HUES64 (cell line): ENCODE measurements around the gene BAX. TPM values are rescaled to one million over a fixed set of nuclear protein-coding genes. Genes with fewer than 3 reads are reported as not detected.
A peak's percentile ranks its signal among the peaks of the same experiment; 100 is the strongest.
"Not testable (repeated sequence)": the region's sequence is repeated elsewhere in the genome, so short reads cannot be mapped to it uniquely, and the experiment has no call there.

Experiments
- H3K27ac ChIP-seq: 2 replicates; pipeline ENCODE4 v1.7.0; 2013; ENCODE audit warnings: low read depth, low read length, inconsistent platforms
- H3K27me3 ChIP-seq: 2 replicates; pipeline ENCODE4 v1.6.1; 2013; ENCODE audit warnings: mild to moderate bottlenecking, low read length; ENCODE audit not compliant: insufficient read depth
- H3K36me3 ChIP-seq: 2 replicates; pipeline ENCODE4 v1.6.1; 2013; ENCODE audit warnings: mild to moderate bottlenecking, low read length; ENCODE audit not compliant: insufficient read depth
- H3K4me1 ChIP-seq: 2 replicates; pipeline ENCODE4 v1.6.1; 2013; ENCODE audit warnings: mild to moderate bottlenecking, low read length, moderate library complexity; ENCODE audit not compliant: insufficient read depth
- H3K4me3 ChIP-seq: 2 replicates; pipeline ENCODE4 v1.5.1; 2013; ENCODE audit warnings: mild to moderate bottlenecking, low read length, moderate library complexity
- H3K9ac ChIP-seq: 2 replicates; pipeline ENCODE4 v1.6.1; 2013; ENCODE audit warnings: mild to moderate bottlenecking, low read depth, low read length
- H3K9me3 ChIP-seq: 2 replicates; pipeline ENCODE4 v1.6.1; 2013; ENCODE audit warnings: low read depth, low read length; ENCODE audit not compliant: insufficient read depth
- WGBS: fragments of 150-250, 120-280 bp; methylation state at CpG from one replicate; pipeline ENCODE4 v1.1.7; 2013; ENCODE audit warnings: missing lambda C conversion rate; 5-methylcytosine and 5-hydroxymethylcytosine counted together
- polyA plus RNA-seq, 2 experiments: library from polyadenylated mRNA; stranded (reverse); fragments of 50-300 nt; gene quantifications; one replicate each; pipeline ENCODE4 v1.2.3, GENCODE V29; 2013

Gene BAX
- polyA plus RNA-seq (2013, experiment 1 of 2), result 186 TPM
- 182 TPM for polyA plus RNA-seq (2013, experiment 2 of 2)

DNA sequence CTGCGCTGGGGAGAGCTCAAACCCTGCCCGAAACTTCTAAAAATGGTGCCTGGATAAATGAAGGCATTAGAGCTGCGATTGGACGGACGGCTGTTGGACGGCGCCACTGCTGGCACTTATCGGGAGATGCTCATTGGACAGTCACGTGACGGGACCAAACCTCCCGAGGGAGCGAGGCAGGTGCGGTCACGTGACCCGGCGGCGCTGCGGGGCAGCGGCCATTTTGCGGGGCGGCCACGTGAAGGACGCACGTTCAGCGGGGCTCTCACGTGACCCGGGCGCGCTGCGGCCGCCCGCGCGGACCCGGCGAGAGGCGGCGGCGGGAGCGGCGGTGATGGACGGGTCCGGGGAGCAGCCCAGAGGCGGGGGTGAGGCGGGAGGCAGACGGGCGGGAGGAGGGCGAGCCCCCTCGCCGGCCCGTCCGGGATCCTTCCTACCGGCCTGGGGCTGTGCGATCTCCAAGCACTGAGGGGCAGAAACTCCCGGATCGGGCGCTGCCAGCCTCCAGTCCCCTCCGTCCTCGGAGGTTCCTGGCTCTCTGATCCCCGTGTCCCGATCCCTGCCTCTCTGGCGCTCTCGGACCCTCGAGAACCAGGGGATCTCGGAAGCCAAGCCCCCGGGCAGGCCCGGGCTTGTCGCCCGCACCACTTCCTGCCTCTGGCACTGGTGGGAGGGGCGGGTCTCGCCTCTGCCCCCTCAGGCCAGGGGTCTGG lies at the start of gene BAX:
Gene BAX (plus strand): TSS at position 281 of the 713 bp plus-strand sequence. CDS start 54 bp downstream, at position 335.
- WGBS, result under 1% methylated on average over 71 of the region's 71 CpGs
- peak within 1 kb of the TSS; percentile 94 for H3K27ac ChIP-seq

GRCh38 chr19:48905664-48906063 lies 49.0 kb upstream of the BAX start:
- Histone ChIP-seq H3K9me3 (no peaks in the 10 kb centered on the region), H3K36me3 (peaks cover 54% of the 10 kb centered on the region), H3K9ac (no peak overlapping the region), H3K4me3 (no peak overlapping the region), H3K4me1 (0 out of 2 replicates have a peak, but pooled peaks cover 4% of the 10 kb centered on the region), H3K27ac (no peak overlapping the region), H3K27me3 (no peaks in the 10 kb centered on the region)
- WGBS, result 92% methylated on average over 14 of the region's 14 CpGs

More for the DNA sequence above, at the start of gene BAX:
- H3K9me3 ChIP-seq, result no peaks in the 10 kb centered on the region
- peaks cover 29% of the 10 kb centered on the region for H3K36me3 ChIP-seq
- no peaks in the 10 kb centered on the region for H3K27me3 ChIP-seq
- no peaks in the 10 kb centered on the region; the same call in 1 of the 2 replicates for H3K4me1 ChIP-seq
- peak within 1 kb of the TSS; percentile 99 for H3K4me3 ChIP-seq
- peak within 1 kb of the TSS; percentile 99 for H3K9ac ChIP-seq

DNA sequence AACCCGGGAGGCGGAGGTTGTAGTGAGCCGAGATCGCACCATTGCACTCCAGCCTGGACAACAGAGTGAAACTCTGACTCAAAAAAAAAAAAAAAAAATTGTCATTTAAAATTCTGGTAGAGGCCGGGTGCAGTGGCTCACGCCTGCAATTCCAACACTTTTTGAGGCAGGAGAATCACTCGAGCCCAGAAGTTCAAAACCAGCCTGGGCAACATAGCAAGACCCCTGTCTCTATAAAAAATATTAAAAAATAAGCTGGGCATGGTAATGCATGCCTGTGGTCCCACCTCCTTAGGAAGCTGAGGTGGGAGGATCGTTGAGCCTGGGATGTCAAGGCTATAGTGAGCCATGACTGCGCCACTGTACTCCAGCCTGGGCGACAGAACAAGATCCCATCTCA lies 48.4 kb upstream of the BAX start:
- no peaks in the 10 kb centered on the region for H3K4me1 ChIP-seq
- H3K36me3 ChIP-seq, result peaks cover 60% of the 10 kb centered on the region
- no peak overlapping the region for H3K27ac ChIP-seq
- H3K9ac ChIP-seq, result no peak overlapping the region
- H3K9me3 ChIP-seq, result no peaks in the 10 kb centered on the region
- H3K4me3 ChIP-seq, result no peak overlapping the region
- WGBS, result 92% methylated on average over 10 of the region's 10 CpGs
- no peaks in the 10 kb centered on the region for H3K27me3 ChIP-seq

DNA sequence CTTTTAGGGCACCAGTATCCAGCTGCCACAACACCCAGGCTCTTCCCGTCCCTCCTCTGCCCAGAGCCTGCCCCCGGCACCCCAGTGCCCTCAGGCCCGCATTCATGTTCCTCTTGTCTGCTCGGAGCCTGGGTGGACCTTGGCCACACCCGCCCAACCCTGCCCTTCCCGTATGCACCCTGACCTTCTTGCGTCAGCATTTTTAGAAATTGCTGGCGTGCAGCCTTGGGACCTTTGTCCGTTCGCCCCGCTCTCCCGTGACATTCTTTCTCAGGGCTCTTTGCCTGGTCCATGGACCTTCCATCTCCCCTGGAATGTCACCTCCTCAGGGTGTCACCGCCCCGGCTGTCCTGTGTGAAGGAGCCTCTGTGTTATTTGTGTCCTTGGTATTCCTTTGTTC lies 47.0 kb upstream of the BAX start:
- Histone ChIP-seq H3K9me3 (no peaks in the 10 kb centered on the region), H3K27me3 (no peaks in the 10 kb centered on the region), H3K27ac (no peak overlapping the region), H3K36me3 (peaks cover 65% of the 10 kb centered on the region), H3K4me3 (no peak overlapping the region), H3K9ac (no peak overlapping the region), H3K4me1 (no peaks in the 10 kb centered on the region)
- WGBS, result 95% methylated on average over 14 of the region's 14 CpGs

- not testable (repeated sequence) for H3K4me1 ChIP-seq, H3K9me3 ChIP-seq, H3K9ac ChIP-seq, H3K4me3 ChIP-seq, H3K27me3 ChIP-seq, H3K27ac ChIP-seq
- WGBS, result 97% methylated on average over 11 of the region's 11 CpGs
- H3K36me3 ChIP-seq, result peaks cover 76% of the 10 kb centered on the region
Measured at GRCh38 chr19:48909424-48910077, 45.1 kb upstream of the BAX start.

DNA sequence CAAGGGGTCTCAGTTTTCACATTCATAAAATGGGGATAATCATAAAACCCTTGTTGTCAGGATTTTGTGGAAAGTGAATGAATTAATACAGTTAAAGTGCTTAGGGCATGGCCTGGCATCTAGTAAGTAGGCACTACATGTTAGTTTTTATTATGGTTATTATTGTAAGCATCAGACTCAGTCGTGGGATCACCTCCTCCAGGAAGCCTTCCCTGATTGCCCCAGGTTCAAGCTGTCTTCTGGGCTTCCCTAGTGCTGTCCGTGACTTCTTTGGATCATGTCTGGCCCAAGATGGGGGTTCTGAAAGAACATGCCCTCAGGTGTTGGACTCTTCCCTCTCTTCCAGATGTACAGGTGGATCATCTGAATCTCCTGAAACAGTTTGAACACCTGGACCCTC lies 43.9 kb upstream of the BAX start:
- no peaks in the 10 kb centered on the region for H3K9me3 ChIP-seq
- WGBS, result 94% methylated on average over 2 of the region's 2 CpGs
- no peak overlapping the region for H3K4me3 ChIP-seq
- H3K9ac ChIP-seq, result no peak overlapping the region
- no peaks in the 10 kb centered on the region for H3K27me3 ChIP-seq
- peaks cover 75% of the 10 kb centered on the region for H3K36me3 ChIP-seq
- no peak overlapping the region for H3K27ac ChIP-seq
- H3K4me1 ChIP-seq, result no peaks in the 10 kb centered on the region

- no peak overlapping the region for H3K4me3 ChIP-seq
- peaks cover 68% of the 10 kb centered on the region for H3K36me3 ChIP-seq
- no peak overlapping the region for H3K27ac ChIP-seq
- H3K9ac ChIP-seq, result no peak overlapping the region
- H3K27me3 ChIP-seq, result no peaks in the 10 kb centered on the region
- H3K9me3 ChIP-seq, result no peaks in the 10 kb centered on the region
- 95% methylated on average over 9 of the region's 9 CpGs for WGBS
- H3K4me1 ChIP-seq, result no peaks in the 10 kb centered on the region
Measured at GRCh38 chr19:48913114-48913889, 41.4 kb upstream of the BAX start.

DNA sequence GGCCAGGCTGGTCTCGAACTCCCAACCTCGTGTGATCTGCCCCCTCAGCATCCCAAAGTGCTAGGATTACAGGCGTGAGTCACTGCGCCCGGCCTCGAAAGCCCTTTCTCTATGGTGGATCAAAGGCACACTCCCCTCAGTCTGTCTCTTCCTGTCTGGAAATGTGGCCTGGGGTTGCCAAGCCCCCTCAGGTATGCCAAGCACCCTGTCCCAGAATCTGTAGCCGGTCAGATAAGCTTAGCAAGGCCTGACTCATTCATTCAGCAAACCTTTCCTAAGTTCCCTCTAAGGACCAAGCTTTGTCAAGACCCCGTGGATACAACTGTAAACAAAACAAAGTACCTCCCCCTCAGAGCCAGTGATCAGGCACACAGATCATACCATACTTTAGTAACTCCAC lies 40.5 kb upstream of the BAX start:
- Histone ChIP-seq H3K27me3 (no peaks in the 10 kb centered on the region), H3K9ac (no peak overlapping the region), H3K9me3 (no peaks in the 10 kb centered on the region), H3K4me3 (no peak overlapping the region), H3K4me1 (no peaks in the 10 kb centered on the region), H3K36me3 (peaks cover 70% of the 10 kb centered on the region), H3K27ac (no peak overlapping the region)
- WGBS, result 97% methylated on average over 8 of the region's 8 CpGs

DNA sequence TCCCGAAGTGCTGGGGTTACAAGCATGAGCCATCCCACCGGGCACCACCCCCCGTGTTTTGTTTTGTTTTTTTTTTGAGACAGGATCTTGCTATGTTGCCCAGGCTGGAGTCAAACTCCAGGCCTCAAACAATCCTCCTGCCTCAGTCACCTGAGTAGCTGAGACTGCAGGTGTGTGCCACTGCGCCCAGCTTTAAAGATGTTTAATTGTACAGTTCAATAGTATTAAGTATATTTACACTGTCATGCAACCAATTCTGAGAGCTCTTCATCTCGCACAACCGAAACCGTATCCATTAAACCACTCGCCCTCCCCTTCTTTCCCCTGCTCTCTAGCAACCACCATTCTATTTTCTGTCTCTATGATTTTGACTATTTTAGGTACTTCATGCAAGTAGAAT lies 38.9 kb upstream of the BAX start:
- H3K4me1 ChIP-seq, result no peaks in the 10 kb centered on the region
- H3K9me3 ChIP-seq, result no peaks in the 10 kb centered on the region
- no peak overlapping the region for H3K4me3 ChIP-seq
- H3K9ac ChIP-seq, result no peak overlapping the region
- H3K36me3 ChIP-seq, result peaks cover 67% of the 10 kb centered on the region
- WGBS, result 87% methylated on average over 7 of the region's 8 CpGs
- no peak overlapping the region for H3K27ac ChIP-seq
- H3K27me3 ChIP-seq, result no peaks in the 10 kb centered on the region

- no peaks in the 10 kb centered on the region for H3K9me3 ChIP-seq
- H3K9ac ChIP-seq, result no peak overlapping the region
- 91% methylated on average over 6 of the region's 6 CpGs for WGBS
- H3K27me3 ChIP-seq, result no peaks in the 10 kb centered on the region
- H3K4me1 ChIP-seq, result no peaks in the 10 kb centered on the region
- H3K27ac ChIP-seq, result no peak overlapping the region
- H3K4me3 ChIP-seq, result no peak overlapping the region
- H3K36me3 ChIP-seq, result peaks cover 63% of the 10 kb centered on the region
Measured at GRCh38 chr19:48918071-48918470, 36.6 kb upstream of the BAX start.

DNA sequence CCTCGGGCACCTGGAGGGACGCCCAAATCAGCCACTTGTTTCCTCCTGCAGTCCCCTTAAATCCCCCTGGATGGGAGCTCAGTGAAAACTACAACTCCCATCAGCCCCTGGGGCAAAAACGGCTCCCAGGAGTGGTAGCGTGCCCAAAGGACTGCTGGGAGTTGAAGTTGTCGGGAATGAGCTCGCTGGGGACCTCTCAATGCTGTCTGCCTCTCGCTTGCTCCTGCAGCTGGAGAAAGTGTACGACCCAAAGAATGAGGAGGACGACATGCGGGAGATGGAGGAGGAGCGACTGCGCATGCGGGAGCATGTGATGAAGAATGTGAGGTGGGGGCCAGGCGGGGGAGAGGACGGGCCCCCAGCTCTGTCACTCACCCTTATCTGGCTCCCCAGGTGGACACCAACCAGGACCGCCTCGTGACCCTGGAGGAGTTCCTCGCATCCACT lies 35.9 kb upstream of the BAX start:
- no peaks in the 10 kb centered on the region for H3K9me3 ChIP-seq
- H3K27me3 ChIP-seq, result no peaks in the 10 kb centered on the region
- no peak overlapping the region for H3K27ac ChIP-seq
- 85% methylated on average over 18 of the region's 18 CpGs for WGBS
- H3K4me1 ChIP-seq, result no peaks in the 10 kb centered on the region
- H3K4me3 ChIP-seq, result no peak overlapping the region
- no peak overlapping the region for H3K9ac ChIP-seq
- H3K36me3 ChIP-seq, result peaks cover 59% of the 10 kb centered on the region
